Erythroblast (primary cell): ENCODE results near the gene CTBP2.

Experiments used
- GATA1 ChIP-seq: IDR thresholded peaks from 2 replicates; pipeline ENCODE4 v1.6.1; 2011; ENCODE audit warnings: low read depth, mild to moderate bottlenecking, control low read depth, low read length, moderate library complexity
- POLR2A ChIP-seq: IDR thresholded peaks from 2 replicates; pipeline ENCODE4 v1.6.1; 2011; ENCODE audit warnings: mild to moderate bottlenecking, low read length

GRCh38 chr10:125161707-125162119 is 1.4 kb upstream of the CTBP2 start:
- no peak for TF ChIP-seq POLR2A
- no peak for TF ChIP-seq GATA1
